A673 (cell line): ENCODE results near the gene ANKRD13B.

Experiments
- CTCF ChIP-seq: fragments of 300-800, 200-600 bp; sonication (generic); conservative IDR thresholded peaks from 2 replicates; pipeline ENCODE4 v1.5.1; 2017; ENCODE audit warnings: low read depth, mild to moderate bottlenecking, antibody characterized with exemption, low read length, moderate library complexity, mixed read lengths
- EZH2 ChIP-seq: fragments of 200-600 bp; sonication (generic); IDR thresholded peaks from 2 replicates; pipeline ENCODE4 v1.6.1; 2017; ENCODE audit warnings: borderline replicate concordance, low read depth, mild to moderate bottlenecking, mixed read lengths, antibody characterized with exemption, low read length; ENCODE audit not compliant: poor library complexity, severe bottlenecking

- no peak for TF ChIP-seq CTCF
- TF ChIP-seq EZH2: no peak
These were observed 6.1 kb upstream of the ANKRD13B start for GRCh38 chr17:29586676-29587469.
